ENCODE results near the gene KRTAP5-8. TPM values are rescaled to one million over a fixed set of nuclear protein-coding genes. Genes with fewer than 3 reads are reported as not detected.

Gene KRTAP5-8
- total and polyA plus RNA-seq, 2 of the 4 experiments (the other 2 are of a cell fraction) = 0.07 TPM; not detected in 1

DNA sequence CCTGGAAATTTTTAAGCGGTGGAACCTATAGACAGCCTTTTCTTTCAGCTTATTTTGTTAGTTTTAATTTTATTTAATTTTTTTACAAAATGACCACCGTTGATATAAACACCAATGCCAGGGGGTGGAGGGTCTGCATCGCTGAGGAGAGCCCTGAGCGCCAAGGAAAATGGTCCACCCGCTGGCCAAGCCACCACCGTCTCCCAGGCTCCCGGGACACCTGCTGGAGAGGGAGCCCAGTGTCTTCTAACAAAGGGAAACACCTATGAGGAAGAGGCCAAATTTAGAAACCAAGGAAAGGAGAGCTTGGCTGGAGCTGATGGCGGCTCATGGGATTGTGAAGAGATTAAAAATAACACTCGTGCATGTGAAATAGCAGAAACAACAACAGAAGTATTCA, 288 bp upstream of the KRTAP5-8 start:
- no TSS peak for BruUV-seq (replicated peaks)
- no peak for ATAC-seq (ENCODE audit: low read depth)
- CTCF ChIA-PET = no interaction called here

More for the DNA sequence above, 288 bp upstream of the KRTAP5-8 start:
- no peak for DNase-seq
- no peak overlapping the region for H3K4me3 ChIP-seq (ENCODE audit: insufficient read depth, low read depth, low read length)
- no peak overlapping the region for H3K4me2 ChIP-seq (ENCODE audit: low read depth, low read length)
- dilution Hi-C loops (cut with HindIII; ENCODE audit: low sequenced_read_pairs, unreplicated experiment) (no loop called here), in situ Hi-C loops (cut with MboI; ENCODE audit: low sequenced_read_pairs) (no loop called here), intact Hi-C loops (cut with micrococcal nuclease) (no loop called here)
- no peak overlapping the region for H2BK5ac ChIP-seq (ENCODE audit: low read depth, low read length, poor library complexity, severe bottlenecking)
- H3K4me1 ChIP-seq (ENCODE audit: control insufficient read depth, insufficient read depth, low read length) = no peaks in the 10 kb centered on the region
- no peak overlapping the region for H2AK9ac ChIP-seq (replicated peaks; ENCODE audit: low read depth, low read length, poor library complexity)
- no peak overlapping the region for H3K9ac ChIP-seq (ENCODE audit: low read depth, low read length)
- WGBS, 2 experiments (ENCODE audit: extremely low coverage in 2 of 2, insufficient read length in 1 of 2) = 100% methylated on average over 3 of the region's 9 CpGs; no CpG with 5 or more reads in 1 of the 2 experiments
- H2BK120ac ChIP-seq (ENCODE audit: low read depth, low read length) = no peak overlapping the region
- H3K4ac ChIP-seq (ENCODE audit: low read depth, low read length) = no peak overlapping the region
- no peaks in the 10 kb centered on the region for H3K79me1 ChIP-seq (ENCODE audit: low read depth in 1 of 2, low read length in 2 of 2)
- H3K9me1 ChIP-seq (ENCODE audit: insufficient read depth, low read length) = no peaks in the 10 kb centered on the region
- H4K8ac ChIP-seq (ENCODE audit: low read depth in 2 of 2, low read length in 2 of 2) = no peak overlapping the region
- no peak overlapping the region for H3K18ac ChIP-seq (ENCODE audit: low read depth, low read length)
- POLR2A ChIA-PET (ENCODE audit: unreplicated experiment) = no interaction called here
- H3K36me3 ChIP-seq (ENCODE audit: control insufficient read depth, insufficient read depth, low read length) = no peaks in the 10 kb centered on the region
- no peak overlapping the region for H3K56ac ChIP-seq (ENCODE audit: extremely low read depth, insufficient read depth, low read length)
- peaks cover 10% of the 10 kb centered on the region for H3K27me3 ChIP-seq (ENCODE audit: control insufficient read depth, insufficient read depth, low read length)
- H4K20me1 ChIP-seq (ENCODE audit: insufficient read depth, low read length) = no peaks in the 10 kb centered on the region
- H2AFZ ChIP-seq (replicated peaks; ENCODE audit: low read length, poor library complexity) = no peak overlapping the region
- no peaks in the 10 kb centered on the region for H3K9me3 ChIP-seq (ENCODE audit: control insufficient read depth, insufficient read depth, low read length)
- no peak for TF ChIP-seq BHLHE40 (IDR thresholded peaks at IDR 0.05; ENCODE audit: low read depth, low read length)
- TF ChIP-seq, protein P1, sequence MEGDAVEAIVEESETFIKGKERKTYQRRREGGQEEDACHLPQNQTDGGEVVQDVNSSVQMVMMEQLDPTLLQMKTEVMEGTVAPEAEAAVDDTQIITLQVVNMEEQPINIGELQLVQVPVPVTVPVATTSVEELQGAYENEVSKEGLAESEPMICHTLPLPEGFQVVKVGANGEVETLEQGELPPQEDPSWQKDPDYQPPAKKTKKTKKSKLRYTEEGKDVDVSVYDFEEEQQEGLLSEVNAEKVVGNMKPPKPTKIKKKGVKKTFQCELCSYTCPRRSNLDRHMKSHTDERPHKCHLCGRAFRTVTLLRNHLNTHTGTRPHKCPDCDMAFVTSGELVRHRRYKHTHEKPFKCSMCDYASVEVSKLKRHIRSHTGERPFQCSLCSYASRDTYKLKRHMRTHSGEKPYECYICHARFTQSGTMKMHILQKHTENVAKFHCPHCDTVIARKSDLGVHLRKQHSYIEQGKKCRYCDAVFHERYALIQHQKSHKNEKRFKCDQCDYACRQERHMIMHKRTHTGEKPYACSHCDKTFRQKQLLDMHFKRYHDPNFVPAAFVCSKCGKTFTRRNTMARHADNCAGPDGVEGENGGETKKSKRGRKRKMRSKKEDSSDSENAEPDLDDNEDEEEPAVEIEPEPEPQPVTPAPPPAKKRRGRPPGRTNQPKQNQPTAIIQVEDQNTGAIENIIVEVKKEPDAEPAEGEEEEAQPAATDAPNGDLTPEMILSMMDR (conservative IDR thresholded peaks at IDR 0.05; ENCODE audit: low read depth, low read length) = no peak
- no peak for TF ChIP-seq CHD1 (IDR thresholded peaks at IDR 0.05; ENCODE audit: low read depth, low read length)
- TF ChIP-seq ELK1 (IDR thresholded peaks at IDR 0.05; ENCODE audit: borderline replicate concordance, low read depth, low read length) = no peak
- TF ChIP-seq NFE2L2 (IDR thresholded peaks at IDR 0.05; ENCODE audit: low read depth, low read length) = no peak
- TF ChIP-seq RAD21 (IDR thresholded peaks at IDR 0.05; ENCODE audit: low read length) = no peak
- TF ChIP-seq MXI1 (IDR thresholded peaks at IDR 0.05; ENCODE audit: borderline replicate concordance, low read depth, low read length) = no peak
- TF ChIP-seq MAZ (IDR thresholded peaks at IDR 0.05; ENCODE audit: borderline replicate concordance, low read depth, low read length) = no peak
- TF ChIP-seq POLR2A (IDR thresholded peaks at IDR 0.05; ENCODE audit: low read depth, low read length) = no peak
- no peak for TF ChIP-seq RFX5 (IDR thresholded peaks at IDR 0.05; ENCODE audit: low read depth, low read length)
- no peak for TF ChIP-seq SMC3 (IDR thresholded peaks at IDR 0.05; ENCODE audit: low read depth, low read length)
- no peak for TF ChIP-seq RCOR1 (IDR thresholded peaks at IDR 0.05; ENCODE audit: insufficient replicate concordance, low read length)
- TF ChIP-seq, protein P2, sequence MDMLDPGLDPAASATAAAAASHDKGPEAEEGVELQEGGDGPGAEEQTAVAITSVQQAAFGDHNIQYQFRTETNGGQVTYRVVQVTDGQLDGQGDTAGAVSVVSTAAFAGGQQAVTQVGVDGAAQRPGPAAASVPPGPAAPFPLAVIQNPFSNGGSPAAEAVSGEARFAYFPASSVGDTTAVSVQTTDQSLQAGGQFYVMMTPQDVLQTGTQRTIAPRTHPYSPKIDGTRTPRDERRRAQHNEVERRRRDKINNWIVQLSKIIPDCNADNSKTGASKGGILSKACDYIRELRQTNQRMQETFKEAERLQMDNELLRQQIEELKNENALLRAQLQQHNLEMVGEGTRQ (IDR thresholded peaks at IDR 0.05; ENCODE audit: low read depth, low read length) = no peak
- TF ChIP-seq FOS (IDR thresholded peaks at IDR 0.05; ENCODE audit: low read depth, low read length) = no peak
- TF ChIP-seq MAFK (IDR thresholded peaks at IDR 0.05; ENCODE audit: low read depth, low read length) = no peak
- no peak overlapping the region for H4K5ac ChIP-seq (ENCODE audit: low read depth, low read length)
- no peak overlapping the region for H3K14ac ChIP-seq (replicated peaks; ENCODE audit: low read depth, low read length)
- H4K91ac ChIP-seq (ENCODE audit: insufficient read depth, low read depth, low read length) = no peak overlapping the region
- no peak overlapping the region for H3K23ac ChIP-seq (ENCODE audit: low read depth, low read length)
- no peak overlapping the region for H2BK20ac ChIP-seq (ENCODE audit: low read depth, low read length)
- H3K27ac ChIP-seq (ENCODE audit: insufficient read depth, low read length) = no peak overlapping the region
- H2AK5ac ChIP-seq (ENCODE audit: low read depth, low read length) = no peak overlapping the region
- no peak overlapping the region for H2BK15ac ChIP-seq (ENCODE audit: low read depth, low read length)
